Sigmoid colon (tissue), 4 donors: Measurements from ENCODE around the gene FMO1.
"Not testable (repeated sequence)": the region's sequence is repeated elsewhere in the genome, so short reads cannot be mapped to it uniquely, and the experiment has no call there.

ENCODE experiments used
- CTCF ChIP-seq, 4 experiments: fragments of 450-650 bp in 3 of 4; fragments of 200-600 bp in 1 of 4; IDR thresholded peaks; one replicate each; pipeline ENCODE4 v1.5.1; 2016 to 2019; ENCODE audit warnings: antibody characterized with exemption in 4 of 4, mild to moderate bottlenecking in 3 of 4, moderate library complexity in 2 of 4
- EP300 ChIP-seq, 4 donors: sonication (generic); formaldehyde crosslinking; IDR thresholded peaks; one replicate each; pipeline ENCODE4 v1.6.1; 2017; ENCODE audit warnings: antibody characterized with exemption in 4 of 4
- POLR2AphosphoS5 ChIP-seq, 4 donors: sonication (generic); formaldehyde crosslinking; IDR thresholded peaks; one replicate each; pipeline ENCODE4 v1.6.1; 2017; ENCODE audit warnings: antibody characterized with exemption in 4 of 4

- TF ChIP-seq CTCF, EP300, POLR2AphosphoS5 (IDR thresholded peaks at IDR 0.05): not testable (repeated sequence)
Observed at GRCh38 chr1:171295383-171295782, 47.1 kb downstream of the FMO1 start.
